NCI-H526 treated with DMSO at 0.1 percent for 48 hours (cell line): ENCODE data around the gene DNAH6.

Source experiments
- DNase-seq: peaks from one replicate; lab custom pipeline; 2025; lab: John Stamatoyannopoulos, UW

The DNAH6 gene

DNA sequence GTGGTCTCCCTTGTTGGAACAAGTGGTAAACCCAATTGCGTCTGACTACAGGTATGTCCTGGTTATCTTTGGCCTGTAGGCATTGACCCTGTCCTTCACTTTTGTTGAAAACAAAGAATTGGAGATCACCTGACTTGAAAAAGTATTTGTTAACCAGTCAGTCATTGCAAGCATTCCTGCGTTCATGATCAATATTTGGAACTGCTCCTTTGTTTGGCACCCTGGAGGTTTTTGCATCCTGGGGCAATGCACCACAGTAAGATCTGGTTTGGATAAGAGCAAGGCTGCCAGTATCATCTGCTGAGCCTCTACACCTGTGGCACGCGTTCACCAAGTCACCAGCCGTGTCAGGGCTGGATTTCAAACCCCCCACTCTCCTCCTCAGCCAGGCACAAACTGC, 115.7 kb downstream of the DNAH6 start:
- no peak for DNase-seq

DNA sequence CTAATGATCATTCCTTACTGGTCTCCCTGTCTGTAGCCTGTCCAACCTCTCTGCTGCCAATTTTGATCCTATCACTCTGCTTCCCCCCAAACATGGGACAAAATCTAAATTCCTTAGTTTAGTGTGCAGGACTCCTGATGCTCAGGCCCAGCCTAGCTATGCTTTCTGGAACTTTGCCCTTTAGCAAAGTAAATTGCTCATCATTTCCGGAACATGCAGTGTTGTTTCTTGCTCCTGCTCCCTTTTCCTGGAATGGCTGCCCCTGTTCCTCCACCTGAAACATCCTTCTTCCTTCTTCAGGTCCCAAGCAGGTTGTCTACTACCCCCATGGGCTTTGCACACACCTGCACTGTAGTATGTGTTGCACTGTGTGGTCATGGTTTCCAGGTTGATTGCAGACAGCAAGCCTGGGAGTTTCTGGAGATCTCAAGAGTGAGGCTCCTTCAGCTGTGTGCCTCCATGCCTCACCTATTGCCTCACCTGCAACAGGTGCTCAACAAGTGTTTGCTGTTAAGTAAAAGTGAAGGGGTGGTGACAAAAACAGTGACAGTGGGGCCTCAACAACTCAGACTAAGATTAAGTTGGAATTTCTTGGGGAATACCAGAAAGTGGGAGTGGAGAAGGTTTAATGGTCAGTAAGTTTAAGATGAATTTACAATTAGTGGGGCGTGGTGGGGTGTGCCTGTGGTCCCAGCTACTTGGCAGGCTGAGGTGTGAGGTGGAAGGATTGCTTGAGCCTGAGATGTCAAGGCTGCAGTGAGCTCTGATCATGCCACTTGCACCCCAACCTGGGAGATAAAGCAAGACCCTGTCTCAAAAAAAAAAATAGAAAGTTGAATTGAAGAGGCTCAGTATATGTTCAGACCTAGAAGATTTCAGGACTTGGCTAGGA, 120.0 kb downstream of the DNAH6 start:
- DNase-seq, result no peak

DNA sequence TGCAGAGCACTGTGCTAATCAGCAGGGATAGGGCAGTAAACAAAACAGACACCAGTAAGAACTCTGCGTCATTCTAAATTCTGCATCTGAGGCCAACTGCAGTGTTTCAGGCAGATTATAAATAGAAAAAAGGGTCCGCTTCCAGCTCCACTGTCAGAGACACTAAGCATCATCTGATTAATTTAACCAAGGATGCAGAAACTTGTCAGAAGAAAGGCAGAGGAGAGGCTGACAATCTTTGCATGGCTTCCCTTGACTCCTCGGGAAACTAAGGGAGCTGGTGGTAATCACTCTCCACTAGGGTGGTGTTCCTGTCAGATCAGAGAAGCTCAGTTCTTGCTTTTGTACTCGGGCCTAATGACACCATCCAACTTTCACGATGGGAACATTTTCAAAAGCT, 123.5 kb downstream of the DNAH6 start:
- DNase-seq, result no peak

DNA sequence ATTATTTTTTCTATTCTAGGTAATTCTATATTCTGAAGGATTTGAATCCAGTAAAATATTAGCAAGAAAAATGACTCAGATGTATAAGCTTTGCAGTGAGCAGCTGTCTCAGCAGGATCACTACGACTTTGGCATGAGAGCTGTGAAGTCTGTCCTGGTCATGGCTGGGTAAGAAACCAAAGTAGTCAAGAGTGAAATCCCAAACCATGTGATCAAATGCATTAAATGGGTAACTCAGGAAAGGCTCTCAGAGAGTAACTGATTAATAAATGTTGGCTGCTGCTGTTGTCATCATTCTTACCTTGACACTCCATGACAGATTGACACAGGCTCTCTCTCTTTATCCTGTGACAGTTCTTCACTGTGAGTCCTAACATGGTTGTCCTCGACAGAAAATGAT, 124.1 kb downstream of the DNAH6 start:
- no peak for DNase-seq

DNA sequence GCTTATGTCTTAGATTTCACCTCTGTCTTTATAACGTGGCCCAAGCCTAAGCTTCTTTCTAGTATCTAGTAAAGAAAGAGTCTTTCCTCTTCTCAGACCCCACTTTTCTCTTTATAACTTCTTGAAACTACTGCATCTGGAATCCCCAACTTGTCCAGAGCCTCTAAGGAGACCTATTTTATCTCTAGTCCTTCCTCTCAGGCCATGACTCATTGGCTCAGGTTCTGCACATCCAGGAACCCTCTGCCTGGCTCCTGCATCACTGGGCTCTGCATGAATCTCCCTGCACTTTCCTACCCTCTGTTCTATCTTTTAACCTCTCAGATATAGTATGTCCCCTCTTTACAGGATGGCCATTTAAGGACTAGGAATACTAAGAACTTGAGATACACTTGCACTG, 124.7 kb downstream of the DNAH6 start:
- DNase-seq, result no peak

DNA sequence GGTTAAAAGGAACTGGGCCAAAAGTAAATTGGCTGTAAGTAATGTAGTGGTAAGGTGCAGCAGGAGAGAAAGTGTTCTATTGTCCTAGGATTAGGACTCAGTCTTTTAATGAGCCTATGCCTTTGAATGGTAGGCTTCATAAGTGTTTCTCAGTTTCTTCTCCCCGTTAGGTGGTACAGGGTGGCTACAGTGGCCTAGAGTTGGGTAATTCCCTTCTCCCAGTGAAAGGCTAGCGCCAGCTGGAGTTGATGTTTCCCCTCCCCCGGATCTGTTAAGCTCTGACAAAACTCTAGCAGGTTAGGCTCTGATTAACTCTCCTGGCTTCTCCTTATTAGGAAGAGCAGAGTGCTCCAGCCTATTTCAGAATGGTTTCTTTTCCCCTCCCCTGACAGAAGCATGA, 127.7 kb downstream of the DNAH6 start:
- no peak for DNase-seq

DNA sequence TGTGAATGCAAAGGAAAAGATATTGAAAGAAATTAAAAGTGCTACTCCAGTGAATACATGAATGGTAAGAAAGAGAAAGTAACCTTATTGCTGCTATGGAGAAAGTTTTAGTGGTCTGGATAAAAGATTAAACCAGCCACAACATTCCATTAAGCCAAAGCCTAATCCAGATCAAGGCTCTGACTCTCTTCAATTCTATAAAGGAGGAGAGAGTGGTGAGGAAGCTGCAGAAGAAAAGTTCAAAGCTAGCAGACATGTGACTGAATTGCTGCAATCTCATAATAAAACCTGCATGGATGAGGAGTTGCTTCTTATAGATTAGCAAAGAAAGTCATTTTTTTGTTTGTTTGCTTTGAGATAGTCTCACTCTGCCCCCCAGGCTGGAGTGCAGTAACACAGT, 130.2 kb downstream of the DNAH6 start:
- no peak for DNase-seq

DNA sequence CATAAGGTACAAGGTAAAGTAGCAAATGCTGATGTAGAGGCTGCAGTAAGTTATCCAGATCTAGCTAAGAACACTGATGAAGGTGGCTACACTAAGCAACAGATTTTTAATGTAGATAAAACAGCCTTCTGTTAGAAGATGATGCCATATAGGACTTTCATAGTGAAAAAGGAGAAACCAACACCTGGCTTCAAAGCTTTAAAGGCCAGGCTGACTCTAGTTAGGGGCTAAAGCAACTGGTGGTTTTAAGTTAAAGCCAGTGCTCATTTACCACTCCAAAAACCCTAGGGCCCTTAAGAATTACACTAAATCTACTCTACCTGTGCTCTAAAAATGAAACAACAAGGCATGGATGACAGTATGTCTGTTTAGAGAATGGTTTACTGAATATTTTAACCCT, 131.0 kb downstream of the DNAH6 start:
- no peak for DNase-seq

DNA sequence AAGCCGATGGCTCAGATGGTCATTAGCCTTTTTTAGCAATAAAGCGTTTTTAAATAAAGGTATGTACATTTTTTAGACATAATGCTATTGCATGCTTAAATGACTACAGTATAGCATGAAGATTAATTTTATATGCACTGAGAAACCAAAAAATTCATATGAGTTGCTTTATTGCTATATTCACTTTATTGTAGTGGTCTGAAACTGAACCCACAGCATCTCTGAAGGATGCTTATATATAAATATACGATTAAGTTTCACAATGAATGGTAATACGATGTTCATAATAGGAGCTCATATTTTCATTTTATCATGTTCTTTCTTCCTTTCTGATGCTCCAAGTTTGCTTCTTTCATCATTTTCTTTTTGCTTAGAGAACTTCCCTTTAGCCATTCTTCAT, 132.8 kb downstream of the DNAH6 start:
- DNase-seq, result no peak

DNA sequence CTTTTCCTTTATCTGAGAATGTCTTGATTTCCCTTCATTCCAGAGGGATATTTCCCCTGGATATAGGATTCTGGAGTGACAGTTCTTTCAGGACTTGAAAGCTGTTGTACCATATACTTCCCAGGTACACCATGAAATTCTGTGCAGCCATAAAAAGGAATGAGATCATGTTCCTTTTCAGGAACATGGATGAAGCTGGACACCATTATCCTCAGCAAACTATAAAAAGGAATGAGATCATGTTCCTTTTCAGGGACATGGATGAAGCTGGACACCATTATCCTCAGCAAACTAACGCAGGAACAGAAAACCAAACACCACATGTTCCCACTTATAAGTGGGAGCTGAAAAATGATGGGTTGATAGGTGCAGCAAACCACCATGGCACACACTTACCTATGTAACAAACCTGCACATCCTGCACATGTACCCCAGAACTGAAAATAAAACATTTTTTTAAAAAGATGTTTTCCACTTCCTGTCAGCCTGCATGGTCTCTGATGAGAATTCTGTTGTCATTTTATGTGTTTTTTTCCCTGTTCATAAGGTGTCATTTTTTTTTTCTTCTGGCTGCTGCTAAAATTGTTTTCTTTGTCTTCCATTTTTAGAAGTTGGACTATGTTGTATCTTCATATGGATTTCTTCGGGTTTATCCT, 133.3 kb downstream of the DNAH6 start:
- no peak for DNase-seq

DNA sequence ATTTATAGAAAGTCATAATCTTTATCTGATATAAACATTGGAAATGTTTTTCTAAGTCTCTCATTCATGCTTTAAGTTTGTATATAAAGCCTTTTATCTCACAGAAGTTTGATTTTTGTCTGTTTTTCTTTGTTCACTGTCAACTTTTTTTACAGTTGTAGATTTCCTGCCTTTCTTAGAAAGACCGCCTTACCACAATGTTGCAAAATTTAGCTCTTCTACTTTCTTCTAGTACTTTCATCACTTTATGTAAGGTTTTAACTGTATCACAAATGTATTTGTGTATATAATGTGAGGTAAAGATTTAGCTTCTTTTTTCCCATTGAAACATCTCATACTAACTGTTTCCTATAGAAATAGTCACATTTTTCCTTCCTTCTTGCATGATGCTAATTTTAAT, 136.1 kb downstream of the DNAH6 start:
- DNase-seq, result no peak

DNA sequence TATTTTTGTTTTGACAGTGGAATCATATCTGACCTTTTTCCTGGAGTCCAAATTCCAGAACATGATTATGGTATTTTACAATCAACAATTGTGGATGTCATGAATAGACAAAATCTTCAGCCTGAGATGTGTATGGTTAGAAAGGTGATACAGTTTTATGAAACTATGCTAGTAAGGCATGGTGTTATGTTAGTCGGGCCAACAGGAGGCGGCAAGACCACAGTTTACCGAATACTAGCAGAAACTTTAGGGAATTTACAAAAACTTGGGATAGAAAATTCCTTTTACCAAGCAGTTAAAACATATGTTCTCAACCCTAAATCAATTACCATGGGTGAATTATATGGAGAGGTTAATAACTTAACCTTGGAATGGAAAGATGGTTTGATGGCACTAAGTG, 137.0 kb downstream of the DNAH6 start:
- DNase-seq, result no peak

DNA sequence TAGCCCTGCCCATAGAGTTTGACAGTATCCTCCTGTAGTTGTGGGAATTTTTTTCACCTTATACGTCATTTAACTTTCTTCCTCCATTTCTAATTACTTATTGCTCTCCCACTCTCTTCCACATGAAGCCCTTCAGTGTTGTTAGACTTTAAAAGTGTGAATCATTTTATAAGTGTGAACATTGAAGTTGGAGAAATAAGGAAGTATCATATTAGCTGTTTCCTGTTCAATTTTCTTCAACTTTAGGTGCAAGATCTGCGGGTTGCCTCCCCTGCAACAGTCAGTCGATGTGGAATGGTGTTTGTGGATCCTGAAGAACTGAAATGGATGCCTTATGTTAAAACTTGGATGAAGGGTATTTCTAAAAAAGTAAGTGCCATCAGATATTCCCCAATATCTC, 138.1 kb downstream of the DNAH6 start:
- no peak for DNase-seq

DNA sequence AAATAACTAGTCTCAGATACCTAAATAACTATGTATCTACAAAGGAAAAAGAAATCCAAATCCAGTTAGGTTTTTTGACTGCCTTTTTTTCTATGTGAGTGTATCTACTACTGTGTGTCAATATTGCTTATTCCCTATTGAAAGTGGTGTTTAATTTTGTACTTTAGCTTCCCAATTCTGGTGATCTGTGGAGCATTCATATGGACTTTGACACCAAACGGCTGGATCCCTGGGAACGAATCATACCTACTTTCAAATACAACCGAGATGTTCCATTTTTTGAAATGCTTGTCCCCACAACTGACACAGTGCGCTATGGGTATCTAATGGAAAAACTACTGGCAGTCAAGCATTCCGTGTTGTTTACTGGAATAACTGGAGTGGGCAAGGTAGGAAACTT, 152.8 kb downstream of the DNAH6 start:
- no peak for DNase-seq

DNA sequence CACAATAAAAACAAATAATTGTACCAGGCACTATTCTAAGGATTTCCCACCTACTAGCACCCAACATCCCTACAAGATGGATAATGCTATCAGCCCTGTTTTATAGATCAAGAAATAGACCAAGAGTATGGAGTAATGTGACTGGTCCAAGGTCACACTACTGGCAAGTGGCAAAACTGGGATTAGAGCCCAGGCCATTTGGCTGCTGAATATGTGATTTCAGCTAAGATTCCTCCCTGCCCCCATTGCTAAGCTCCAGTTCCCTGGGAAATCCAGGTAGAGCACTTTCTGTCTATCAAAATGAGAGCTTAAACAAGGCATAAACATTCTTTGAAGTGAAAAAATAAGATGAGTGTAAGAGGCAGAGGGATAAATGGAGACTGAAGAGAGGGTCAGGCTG, 157.8 kb downstream of the DNAH6 start:
- DNase-seq, result no peak

DNA sequence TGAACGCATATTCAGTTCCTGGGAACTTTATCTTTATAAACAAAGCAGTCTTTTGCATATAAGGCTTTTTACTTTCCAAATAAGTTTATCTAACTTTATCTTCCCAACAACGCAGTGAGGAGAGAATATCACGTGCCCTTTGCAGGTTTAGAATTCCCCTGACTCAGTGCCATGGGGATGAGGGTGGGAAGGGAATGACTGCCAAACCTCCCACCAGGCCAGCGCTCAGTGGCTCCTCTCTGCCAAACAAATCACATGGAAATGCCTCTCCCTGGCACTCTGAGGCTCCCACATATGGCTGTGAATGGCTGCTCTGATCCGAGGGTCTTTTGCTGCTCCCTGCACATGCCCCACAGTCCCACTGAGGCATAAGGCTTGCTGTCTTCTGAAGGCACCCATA, 158.3 kb downstream of the DNAH6 start:
- no peak for DNase-seq

DNA sequence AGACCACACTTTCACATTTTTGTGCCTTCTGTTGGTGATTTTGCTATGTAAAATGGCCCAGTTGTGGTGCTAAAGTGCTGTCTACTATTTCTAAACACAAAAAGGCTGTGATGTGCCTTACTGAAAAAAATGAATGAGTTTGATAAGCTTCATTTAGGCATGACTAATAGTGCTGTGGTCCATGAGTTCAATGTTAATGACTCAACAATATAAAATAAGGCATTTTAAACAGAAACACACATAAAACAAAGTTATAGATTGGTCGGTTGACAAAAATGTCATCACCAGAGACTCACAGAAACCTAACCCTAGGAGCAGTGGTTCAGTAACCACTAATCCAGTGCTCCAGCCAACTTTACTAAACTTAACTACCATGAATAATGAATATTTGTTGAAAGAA, 160.0 kb downstream of the DNAH6 start:
- no peak for DNase-seq

DNA sequence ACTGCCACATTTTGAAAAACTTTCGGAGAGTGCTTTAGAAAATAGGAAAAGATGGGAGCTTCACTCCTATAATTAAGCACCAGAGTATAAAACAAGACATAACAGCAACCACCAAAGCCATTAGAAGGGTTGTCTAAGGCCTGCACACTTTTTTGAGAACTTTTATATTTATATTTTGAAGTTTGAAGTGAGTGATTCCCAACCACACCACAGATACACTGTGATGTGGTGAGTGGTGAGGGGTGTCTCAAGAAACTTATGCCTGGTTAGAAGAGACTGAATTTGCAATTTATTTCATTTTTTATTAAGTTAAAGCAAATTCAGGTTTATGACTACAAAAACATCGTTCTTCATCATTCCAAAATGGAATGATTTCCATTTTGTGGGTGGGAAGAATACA, 161.9 kb downstream of the DNAH6 start:
- no peak for DNase-seq

DNA sequence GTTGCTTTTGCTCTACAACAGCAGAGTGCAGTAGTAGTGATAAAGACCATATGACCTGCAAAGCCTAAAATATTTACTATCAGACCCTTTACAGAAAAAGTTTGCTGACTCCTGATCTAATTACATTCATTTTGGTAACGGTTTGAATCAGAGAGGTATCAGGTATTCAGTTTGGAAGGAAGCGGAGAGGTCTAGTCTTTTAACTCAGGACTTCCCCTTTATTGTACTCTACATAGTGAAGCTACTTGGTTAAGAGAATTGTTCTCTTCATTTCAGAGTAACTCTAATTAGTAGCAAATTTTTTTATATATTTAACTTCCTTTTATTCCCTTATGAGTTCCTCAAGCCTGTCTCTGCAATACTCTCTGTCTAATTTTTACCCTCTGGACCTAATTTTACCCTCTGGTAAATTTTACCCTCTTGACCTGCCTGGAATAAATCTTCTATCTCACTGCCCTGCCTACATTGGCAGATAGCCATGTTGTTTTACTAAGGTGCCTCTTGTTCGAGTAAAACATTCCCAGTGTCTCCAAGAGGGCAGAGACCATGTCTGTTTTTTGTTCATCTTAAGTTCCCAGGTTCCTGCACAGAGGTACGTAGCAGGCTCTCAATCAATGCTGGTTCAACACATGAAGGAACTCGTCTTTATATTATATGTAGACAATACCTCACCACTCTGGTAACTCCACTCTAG, 170.6 kb downstream of the DNAH6 start:
- no peak for DNase-seq

DNA sequence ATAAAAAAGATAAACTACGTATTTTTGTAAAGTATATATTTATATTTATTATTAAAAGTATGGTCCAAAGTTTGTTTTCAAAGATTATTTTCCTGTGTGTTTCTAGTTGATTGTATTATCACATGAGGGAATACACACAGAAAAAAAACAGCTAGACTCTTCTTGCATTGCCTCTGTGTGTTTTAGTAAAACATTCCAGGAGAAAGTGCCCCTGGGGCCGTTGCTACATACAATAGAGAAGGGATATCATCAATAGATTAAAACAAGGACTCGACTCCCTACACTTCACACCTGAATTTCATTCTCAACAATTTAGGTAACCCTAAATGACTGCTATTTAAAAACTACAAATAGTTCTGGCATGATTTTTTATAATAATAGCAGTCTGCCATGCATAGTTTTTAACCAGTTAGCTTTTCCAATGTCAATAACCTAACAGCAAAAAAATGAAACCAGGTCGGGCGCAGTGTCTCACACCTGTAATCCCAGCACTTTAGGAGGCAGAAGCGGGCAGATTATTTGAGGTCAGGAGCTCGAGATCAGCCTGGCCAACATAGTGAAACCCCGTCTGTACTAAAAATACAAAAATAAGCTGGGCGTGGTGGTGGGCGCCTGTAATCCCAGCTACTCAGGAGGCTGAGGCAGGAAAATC, 171.3 kb downstream of the DNAH6 start:
- no peak for DNase-seq

DNA sequence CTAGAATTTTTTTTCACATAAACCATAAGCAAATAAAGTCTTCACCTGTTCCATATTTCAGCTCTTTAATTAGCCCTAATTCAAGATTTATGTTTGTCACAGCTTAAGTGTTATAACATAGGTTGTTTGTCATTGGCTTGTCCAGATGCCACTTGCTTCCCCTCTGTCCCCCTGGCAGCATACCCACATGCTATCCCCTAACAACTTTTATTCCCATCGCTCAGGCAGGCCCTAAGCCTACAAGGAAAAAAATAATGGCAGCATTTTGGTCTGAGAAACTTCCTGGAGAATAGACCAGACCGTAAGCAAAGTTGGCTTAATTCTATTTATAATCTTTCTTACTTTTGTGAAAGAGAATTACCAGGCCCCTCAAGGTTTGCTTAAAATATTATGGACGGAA, 173.9 kb downstream of the DNAH6 start:
- no peak for DNase-seq

DNA sequence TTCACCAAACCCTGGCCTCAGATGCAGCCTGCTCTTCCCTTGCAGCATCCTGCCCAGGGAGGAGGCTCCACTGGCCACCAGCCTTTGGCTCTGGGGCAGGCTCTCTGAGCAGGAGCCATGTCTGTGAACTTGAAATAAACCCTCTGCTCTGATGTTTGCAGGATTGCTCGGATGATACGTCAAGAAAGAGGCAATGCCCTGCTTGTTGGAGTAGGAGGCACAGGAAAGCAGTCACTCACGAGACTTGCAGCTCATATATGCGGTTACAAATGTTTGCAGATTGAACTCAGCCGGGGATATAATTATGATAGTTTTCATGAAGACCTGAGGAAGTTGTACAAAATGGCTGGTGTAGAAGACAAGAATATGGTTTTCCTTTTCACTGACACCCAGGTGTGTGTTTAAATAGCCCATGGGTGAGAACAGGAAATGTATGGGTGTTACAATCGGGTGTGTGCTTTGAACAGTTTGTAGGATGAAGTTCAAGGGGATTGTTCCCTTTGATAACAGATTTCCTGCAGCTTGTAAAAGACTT, 177.9 kb downstream of the DNAH6 start:
- no peak for DNase-seq
